NCI-H524 (cell line): ENCODE data around the gene KHSRP.
"Not testable (repeated sequence)": the region's sequence is repeated elsewhere in the genome, so short reads cannot be mapped to it uniquely, and the experiment has no call there.

ENCODE experiments used
- DNase-seq, 2 experiments: peaks; one replicate each; lab custom pipeline; 2025; lab: John Stamatoyannopoulos, UW

The KHSRP gene

DNA sequence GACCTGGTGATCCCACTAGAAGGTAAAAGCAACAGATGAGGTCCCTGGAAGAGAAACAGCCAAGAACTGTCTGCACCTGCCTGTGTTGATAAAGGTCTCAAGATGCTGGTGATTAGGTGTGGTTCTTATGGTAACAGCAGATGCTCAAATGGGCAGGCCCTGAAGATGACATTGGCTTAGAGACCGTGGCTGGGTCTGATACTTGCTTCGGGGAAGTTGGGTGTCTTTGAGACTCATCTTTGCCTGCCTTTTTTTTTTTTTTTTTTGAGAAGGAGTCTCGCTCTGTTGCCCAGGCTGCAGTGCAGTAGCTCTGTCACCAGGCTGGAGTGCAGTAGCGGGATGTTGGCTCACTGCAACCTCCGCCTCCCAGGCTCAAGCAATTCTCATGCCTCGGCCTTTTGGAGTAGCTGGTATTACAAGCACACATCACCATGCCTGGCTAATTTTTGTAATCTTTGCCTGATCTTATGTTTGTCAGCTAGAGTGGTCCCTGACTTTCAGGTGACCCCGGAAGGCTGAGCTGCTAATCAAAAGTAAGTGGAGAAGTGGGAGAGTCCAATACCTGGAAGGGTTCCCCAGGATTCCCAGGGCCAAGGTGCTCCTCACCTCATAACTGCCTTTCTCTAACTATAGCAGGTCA, 27.1 kb upstream of the KHSRP start:
- DNase-seq, result no peak

DNA sequence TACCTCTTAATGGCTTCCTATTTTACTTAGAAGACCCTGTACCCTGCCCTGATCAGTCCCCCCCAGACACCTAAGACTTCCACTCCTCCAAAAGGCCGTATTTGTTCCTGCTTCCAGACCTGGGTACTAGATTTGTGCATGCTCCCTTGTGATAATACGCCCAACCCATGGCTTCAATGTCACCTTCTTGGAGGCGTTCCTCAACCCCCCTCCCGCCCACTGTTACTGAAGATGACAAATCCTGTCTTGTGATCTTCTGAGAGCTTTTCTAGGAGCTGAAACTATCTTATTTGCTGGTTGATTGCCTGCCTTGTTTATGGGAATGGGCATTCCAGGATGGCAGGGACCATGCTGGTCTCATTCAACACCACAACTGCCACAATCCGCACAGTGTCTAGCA, 25.6 kb upstream of the KHSRP start:
- no peak for DNase-seq

DNA sequence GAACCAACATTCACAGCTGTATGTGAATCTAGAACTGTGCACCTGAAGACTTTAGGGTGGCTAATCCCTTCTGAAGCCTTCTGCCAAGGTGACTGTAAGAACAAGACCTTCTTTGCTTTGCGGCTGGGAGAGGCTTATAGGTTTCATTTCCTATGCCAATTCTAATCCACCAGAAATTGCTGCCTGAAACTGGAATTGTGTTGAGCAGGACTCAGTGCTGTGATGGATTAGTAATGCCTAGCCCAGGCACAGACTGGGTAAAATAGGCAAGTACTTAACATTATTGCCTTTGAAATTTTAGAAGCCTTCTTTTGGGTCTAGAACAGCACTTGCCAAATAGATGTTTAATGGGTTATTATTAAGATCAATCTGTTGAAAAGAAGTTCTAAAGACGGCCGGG, 23.4 kb upstream of the KHSRP start:
- DNase-seq, result no peak

- DNase-seq, result no peak
These were observed 21.8 kb upstream of the KHSRP start for GRCh38 chr19:6446452-6446851.

DNA sequence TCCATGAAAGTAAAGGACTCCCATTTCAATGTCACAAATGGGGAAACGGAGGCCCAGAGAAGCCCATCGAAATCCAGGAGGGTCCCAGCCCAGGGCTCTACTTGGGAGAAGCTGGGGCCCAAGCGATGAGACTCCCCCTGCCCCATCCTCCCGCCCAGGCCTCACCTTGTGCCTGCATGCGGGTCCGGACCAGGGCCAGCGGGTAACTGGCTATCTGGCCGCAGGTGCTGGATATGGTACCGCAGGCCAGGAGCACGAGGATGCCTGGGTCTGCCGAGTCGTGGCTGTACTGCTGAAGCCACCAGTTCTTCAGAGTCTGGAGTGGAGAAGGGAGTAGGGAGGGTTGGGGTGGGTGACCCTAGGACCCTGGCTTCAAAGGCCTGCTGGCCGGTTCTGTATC, 19.4 kb upstream of the KHSRP start:
- no peak for DNase-seq

DNA sequence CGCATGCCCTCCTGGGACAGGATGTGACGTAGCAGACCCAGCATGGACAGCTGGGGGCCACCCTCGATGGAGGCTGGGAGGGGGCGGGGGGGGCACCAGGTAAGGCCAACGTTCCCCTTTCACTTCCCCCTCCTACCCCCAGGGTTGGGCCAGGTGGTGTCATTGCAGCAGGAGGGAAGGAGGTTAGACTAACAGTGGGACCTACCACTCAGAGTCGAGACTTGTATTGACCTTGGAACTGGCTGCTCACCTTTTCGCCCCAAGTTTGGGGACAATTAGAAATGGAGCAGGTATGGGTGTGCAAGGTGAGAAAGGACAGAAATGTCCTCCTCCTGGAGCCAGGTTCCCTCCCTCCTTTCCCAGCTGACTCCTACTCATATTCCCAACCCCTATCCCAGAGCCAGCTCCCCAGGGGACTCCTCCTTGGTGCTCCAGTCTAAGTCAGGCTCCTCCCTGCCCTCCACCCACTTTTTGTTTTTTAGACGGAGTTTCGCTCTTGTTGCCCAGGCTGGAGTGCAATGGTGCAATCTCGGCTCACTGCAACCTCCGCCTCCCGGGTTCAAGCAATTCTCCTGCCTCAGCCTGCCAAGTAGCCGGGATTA, 17.6 kb upstream of the KHSRP start:
- DNase-seq, result no peak

GRCh38 chr19:6440905-6441304, 16.3 kb upstream of the KHSRP start:
- no peak for DNase-seq

GRCh38 chr19:6439743-6440142, 15.1 kb upstream of the KHSRP start:
- no peak for DNase-seq

DNA sequence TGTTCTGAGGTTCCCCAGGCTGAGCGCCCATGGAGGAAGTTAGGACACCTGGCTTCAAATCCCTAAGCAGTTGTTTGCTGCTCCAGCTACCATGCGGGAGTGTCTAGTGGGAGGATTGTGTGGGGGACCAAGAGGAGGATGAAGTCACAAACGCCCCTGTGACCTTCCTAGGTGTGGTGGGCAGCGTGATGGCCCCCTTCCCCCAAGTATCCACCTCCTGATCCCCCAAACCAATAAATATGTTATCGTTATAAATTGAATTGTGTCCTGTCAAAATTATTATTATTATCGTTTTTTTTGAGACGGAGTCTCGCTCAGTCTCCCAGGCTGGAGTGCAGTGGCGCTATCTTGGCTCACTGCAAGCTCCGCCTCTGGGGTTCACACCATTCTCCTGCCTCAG, 9.1 kb upstream of the KHSRP start, which contains the start of gene SLC25A41:
SLC25A41 (minus strand) TSS at position 101 of the 400 bp plus-strand sequence; CDS start at position 31, 70 bp downstream.
- DNase-seq, result no peak

GRCh38 chr19:6433165-6433564, 8.6 kb upstream of the KHSRP start:
- DNase-seq, result no peak

- DNase-seq, result no peak
These were observed 7.3 kb upstream of the KHSRP start for GRCh38 chr19:6431891-6432290.

DNA sequence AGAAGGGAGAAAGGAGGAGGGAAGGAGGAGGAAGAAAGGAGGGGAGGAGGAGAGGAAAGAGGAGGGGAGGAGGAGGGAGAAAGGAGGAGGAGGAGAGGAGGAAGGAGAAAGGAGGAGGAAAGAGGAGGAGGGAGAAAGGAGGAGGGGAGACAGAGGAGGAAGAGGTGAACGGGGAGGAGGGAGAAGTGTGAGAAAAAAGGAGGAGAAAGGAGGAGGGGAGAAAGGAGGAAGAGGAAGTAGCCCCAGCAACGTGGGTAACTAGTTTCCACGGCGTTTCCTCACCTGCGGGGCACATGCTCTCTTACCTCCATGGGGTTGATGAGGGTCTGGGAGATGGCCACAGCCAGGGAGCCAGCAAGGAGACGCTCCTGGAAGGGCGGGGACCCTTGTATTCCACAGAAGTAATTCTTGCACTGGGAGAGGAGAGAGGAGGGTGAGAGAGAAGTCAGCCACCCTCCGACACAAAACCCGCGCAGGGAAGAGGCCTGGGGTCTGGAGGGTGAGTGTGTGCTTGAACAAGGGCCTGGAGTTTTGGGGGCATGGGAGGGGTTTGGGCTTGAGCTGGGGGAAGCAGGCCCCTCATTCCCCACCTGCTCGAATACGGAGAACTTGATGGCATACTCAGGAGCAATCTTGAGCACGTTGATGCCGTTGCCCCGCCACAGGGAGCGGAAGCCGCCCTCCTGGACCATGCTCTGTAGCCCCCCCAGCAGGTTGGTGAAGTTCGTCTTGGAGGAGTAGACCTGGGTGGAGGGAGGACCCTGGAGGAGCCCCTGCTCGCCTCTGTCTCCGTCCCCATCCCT, 5.0 kb upstream of the KHSRP start:
- DNase-seq, result no peak

- not testable (repeated sequence) for DNase-seq
These were observed 4.2 kb upstream of the KHSRP start for GRCh38 chr19:6428692-6429418.

DNA sequence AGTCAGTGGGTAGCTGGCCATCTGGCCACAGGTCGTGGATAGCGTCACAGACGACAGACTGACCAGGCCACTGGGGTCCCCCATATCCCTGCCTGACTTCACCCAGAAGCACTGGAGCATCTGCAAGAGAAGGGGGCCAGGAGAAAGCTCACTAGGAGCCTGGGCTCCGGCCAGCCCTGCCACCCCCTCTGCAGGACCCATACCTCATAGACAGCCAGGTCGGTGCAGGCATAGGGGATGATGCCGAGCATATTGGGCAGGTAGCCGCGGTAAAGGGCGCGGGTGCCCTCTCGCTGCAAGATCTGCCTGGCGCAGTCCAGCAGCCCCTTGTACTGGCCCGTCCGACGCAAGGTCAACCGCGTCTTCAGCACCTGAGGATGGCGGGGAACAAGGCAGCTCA, 2.5 kb upstream of the KHSRP start:
- no peak for DNase-seq

DNA sequence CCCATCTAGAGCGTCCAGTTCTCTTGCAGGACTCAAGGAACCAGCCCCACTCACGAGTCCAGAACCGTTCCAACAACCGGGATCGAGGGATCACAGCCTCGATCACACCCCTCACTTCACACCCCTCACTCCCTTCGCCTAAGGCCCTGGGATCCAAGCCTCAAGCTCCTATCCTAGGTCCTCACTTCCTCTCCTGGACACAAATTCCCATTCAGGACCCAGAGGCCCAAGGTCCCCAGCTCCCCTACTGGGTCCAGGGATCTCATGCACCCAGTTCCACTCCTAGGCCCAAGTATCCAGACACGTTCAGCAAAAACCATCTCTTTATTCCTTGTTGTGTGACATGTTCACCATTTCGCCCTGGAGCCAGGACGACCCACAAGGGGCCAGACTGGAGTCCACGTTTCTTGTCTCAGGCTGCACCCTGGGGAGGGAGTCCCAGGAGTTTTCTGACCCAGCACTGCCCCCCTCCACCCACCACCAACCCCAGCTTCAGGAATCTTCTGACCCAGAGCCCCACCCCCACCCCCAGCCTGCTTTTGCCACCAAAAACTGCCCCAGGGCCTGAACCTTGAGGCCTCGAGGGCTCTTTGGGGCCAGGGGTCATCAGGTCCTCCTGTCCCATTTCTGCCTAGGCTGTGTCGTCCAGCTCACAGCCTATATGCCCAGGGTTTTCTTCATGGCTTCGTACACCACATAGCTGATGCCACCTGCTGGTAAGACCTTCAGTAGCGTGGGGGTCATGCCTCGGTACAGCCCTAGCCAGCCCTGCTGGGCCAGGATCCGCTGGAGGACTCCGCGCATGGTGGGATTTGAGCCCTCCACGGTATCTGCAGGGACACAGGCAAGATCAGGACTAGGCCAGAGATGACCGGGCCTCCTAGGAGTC, 1.4 kb upstream of the KHSRP start:
- peak in 1 of 2 experiments; percentile 55 for DNase-seq

GRCh38 chr19:6424939-6425731, 524 bp upstream of the KHSRP start:
- peak; percentile 100 for DNase-seq

- DNase-seq, result no peak
These were observed 964 bp downstream of the KHSRP start for GRCh38 chr19:6423499-6424194.

GRCh38 chr19:6421075-6422014, 3.3 kb downstream of the KHSRP start:
- no peak for DNase-seq

DNA sequence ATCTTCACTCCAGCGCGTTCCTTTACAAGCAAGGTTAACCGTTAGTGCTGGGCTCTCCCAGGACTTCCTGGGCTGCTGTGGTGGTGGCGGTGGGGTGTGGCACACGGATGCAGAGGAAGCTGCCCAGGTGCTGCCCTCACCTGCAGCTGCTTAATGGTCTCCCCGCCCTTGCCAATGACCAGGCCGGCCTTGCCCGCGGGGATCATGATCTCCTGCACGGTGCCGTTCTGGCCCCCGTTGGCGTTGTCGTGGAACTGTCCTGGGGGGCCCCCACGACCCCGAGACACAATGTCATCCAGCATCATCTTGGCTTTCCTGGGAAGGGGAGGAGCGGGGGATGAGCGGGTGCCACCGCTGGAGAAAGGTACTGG, 6.1 kb downstream of the KHSRP start:
- no peak for DNase-seq
